Body of pancreas (tissue), 4 donors: Measurements from ENCODE around the gene SVBP.

ENCODE experiments used
- POLR2A ChIP-seq, 3 donors: fragments of 450-650 bp; IDR thresholded peaks; one replicate each; pipeline ENCODE4 v1.6.1; 2016; ENCODE audit warnings: antibody characterized with exemption in 3 of 3, mild to moderate bottlenecking in 2 of 3
- TF ChIP-seq, protein P1 (sequence below), 7 experiments: fragments of 450-650 bp in 4 of 7; fragments of 200-600 bp in 3 of 7; sonication (generic) in 3 of 7; IDR thresholded peaks; one replicate each; pipeline ENCODE4 v1.5.1; 2016 to 2019; ENCODE audit warnings: antibody characterized with exemption in 7 of 7

GRCh38 chr1:42779725-42780124 lies 37.5 kb downstream of the SVBP start:
- TF ChIP-seq, protein P1, sequence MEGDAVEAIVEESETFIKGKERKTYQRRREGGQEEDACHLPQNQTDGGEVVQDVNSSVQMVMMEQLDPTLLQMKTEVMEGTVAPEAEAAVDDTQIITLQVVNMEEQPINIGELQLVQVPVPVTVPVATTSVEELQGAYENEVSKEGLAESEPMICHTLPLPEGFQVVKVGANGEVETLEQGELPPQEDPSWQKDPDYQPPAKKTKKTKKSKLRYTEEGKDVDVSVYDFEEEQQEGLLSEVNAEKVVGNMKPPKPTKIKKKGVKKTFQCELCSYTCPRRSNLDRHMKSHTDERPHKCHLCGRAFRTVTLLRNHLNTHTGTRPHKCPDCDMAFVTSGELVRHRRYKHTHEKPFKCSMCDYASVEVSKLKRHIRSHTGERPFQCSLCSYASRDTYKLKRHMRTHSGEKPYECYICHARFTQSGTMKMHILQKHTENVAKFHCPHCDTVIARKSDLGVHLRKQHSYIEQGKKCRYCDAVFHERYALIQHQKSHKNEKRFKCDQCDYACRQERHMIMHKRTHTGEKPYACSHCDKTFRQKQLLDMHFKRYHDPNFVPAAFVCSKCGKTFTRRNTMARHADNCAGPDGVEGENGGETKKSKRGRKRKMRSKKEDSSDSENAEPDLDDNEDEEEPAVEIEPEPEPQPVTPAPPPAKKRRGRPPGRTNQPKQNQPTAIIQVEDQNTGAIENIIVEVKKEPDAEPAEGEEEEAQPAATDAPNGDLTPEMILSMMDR (IDR thresholded peaks at IDR 0.05): no peak
- TF ChIP-seq POLR2A (IDR thresholded peaks at IDR 0.05): no peak
